Gastrocnemius medialis (tissue), 4 donors: ENCODE measurements around the gene NEK2. TPM values are rescaled to one million over a fixed set of nuclear protein-coding genes. Genes with fewer than 3 reads are reported as not detected.
"Not testable (repeated sequence)": the region's sequence is repeated elsewhere in the genome, so short reads cannot be mapped to it uniquely, and the experiment has no call there.

Source experiments
- ATAC-seq, 2 donors: fragments of 150-250 bp; one replicate each; pipeline ENCODE4 v1.9.1; 2016
- DNase-seq, 2 donors: peaks; one replicate each; pipeline ENCODE4 v3.0.0-alpha.2; 2019
- H3K27ac ChIP-seq, 4 donors: fragments of 200-600 bp; sonication (generic); 1 replicate in 1 of 4; 2 replicates in 3 of 4; pipeline ENCODE4 v1.5.1; 2016 to 2018; ENCODE audit warnings: mild to moderate bottlenecking in 2 of 4, moderate library complexity in 1 of 4
- H3K27me3 ChIP-seq, 3 donors: fragments of 200-600 bp; sonication (generic) in 2 of 3; 1 replicate in 1 of 3; 2 replicates in 2 of 3; pipeline versions ENCODE4 v1.5.1 to v1.6.0; 2016 to 2019; ENCODE audit warnings: mild to moderate bottlenecking in 1 of 3, moderate library complexity in 1 of 3
- H3K36me3 ChIP-seq, 2 donors: fragments of 200-600 bp; sonication (generic) in 1 of 2; one replicate each; pipeline ENCODE4 v1.5.1; 2017 to 2018
- H3K4me1 ChIP-seq, 2 donors: fragments of 200-600 bp; sonication (generic) in 1 of 2; one replicate each; pipeline ENCODE4 v1.5.1; 2016 to 2017; ENCODE audit warnings: mild to moderate bottlenecking in 2 of 2
- H3K4me3 ChIP-seq, 4 donors: fragments of 200-600 bp; sonication (generic) in 3 of 4; 1 replicate in 1 of 4; 2 replicates in 3 of 4; pipeline ENCODE4 v1.5.1; 2016 to 2019; ENCODE audit warnings: mild to moderate bottlenecking in 2 of 4
- H3K9me3 ChIP-seq, 3 donors: fragments of 200-600 bp; sonication (generic) in 2 of 3; 1 replicate in 1 of 3; 2 replicates in 2 of 3; pipeline ENCODE4 v1.5.1; 2016 to 2019
- POLR2A ChIP-seq, 2 donors: fragments of 450-650 bp; IDR thresholded peaks; one replicate each; pipeline ENCODE4 v1.6.1; 2017; ENCODE audit warnings: antibody characterized with exemption in 2 of 2, mild to moderate bottlenecking in 2 of 2, moderate library complexity in 2 of 2
- in situ Hi-C, 4 donors: fragments of 200-750 bp; cut with MboI; loops; one replicate each; pipeline versions ENCODE4 v1.15.0 to v1.8.0; 2017; ENCODE audit warnings: low sequenced_read_pairs in 4 of 4
- intact Hi-C: fragments of 100-400 bp; cut with DNase I; formaldehyde crosslinking; loops from one replicate; pipeline ENCODE4 v1.15.1; 2023; ENCODE audit warnings: low total_unique reads
- total RNA-seq, 4 donors: library from RNA; depleted of rRNA; stranded (reverse); fragments of >200 nt; gene quantifications; one replicate each; pipeline versions ENCODE4 v1.1.0 to v1.2.3, GENCODE V29; 2016
- TF ChIP-seq, protein P1 (sequence below), 5 experiments: fragments of 450-650 bp in 3 of 5; fragments of 200-600 bp in 2 of 5; sonication (generic) in 2 of 5; IDR thresholded peaks in 4 of 5; conservative IDR thresholded peaks in 1 of 5; 1 replicate in 4 of 5; 2 replicates in 1 of 5; pipeline ENCODE4 v1.5.1; 2016 to 2019; ENCODE audit warnings: antibody characterized with exemption in 5 of 5, mild to moderate bottlenecking in 3 of 5, moderate library complexity in 3 of 5

NEK2 gene
- total RNA-seq, 4 donors from 2014 or later, result not detected

- no peak overlapping the region for H3K27ac ChIP-seq
- no peaks in the 10 kb centered on the region for H3K9me3 ChIP-seq
- no peak overlapping the region for H3K4me3 ChIP-seq
- in situ Hi-C loops, result no loop called here
- DNase-seq, result no peak
- TF ChIP-seq POLR2A (IDR thresholded peaks at IDR 0.05), result no peak
- TF ChIP-seq, protein P1, sequence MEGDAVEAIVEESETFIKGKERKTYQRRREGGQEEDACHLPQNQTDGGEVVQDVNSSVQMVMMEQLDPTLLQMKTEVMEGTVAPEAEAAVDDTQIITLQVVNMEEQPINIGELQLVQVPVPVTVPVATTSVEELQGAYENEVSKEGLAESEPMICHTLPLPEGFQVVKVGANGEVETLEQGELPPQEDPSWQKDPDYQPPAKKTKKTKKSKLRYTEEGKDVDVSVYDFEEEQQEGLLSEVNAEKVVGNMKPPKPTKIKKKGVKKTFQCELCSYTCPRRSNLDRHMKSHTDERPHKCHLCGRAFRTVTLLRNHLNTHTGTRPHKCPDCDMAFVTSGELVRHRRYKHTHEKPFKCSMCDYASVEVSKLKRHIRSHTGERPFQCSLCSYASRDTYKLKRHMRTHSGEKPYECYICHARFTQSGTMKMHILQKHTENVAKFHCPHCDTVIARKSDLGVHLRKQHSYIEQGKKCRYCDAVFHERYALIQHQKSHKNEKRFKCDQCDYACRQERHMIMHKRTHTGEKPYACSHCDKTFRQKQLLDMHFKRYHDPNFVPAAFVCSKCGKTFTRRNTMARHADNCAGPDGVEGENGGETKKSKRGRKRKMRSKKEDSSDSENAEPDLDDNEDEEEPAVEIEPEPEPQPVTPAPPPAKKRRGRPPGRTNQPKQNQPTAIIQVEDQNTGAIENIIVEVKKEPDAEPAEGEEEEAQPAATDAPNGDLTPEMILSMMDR (IDR thresholded peaks at IDR 0.05 in 4 of 5, conservative IDR thresholded peaks at IDR 0.05 in 1 of 5), result peak in 3 of 5 experiments; percentile 19 to 47 (median 30)
- intact Hi-C loops, result no loop called here
- no peaks in the 10 kb centered on the region for H3K36me3 ChIP-seq
- ATAC-seq, result no peak
- no peaks in the 10 kb centered on the region for H3K4me1 ChIP-seq
- H3K27me3 ChIP-seq, result no peaks in the 10 kb centered on the region
Measured at GRCh38 chr1:211648980-211649934, 26.2 kb downstream of the NEK2 start.

- Histone ChIP-seq H3K4me1 (peaks cover 0 to 6% of the 10 kb centered on the region in 2 donors), H3K4me3 (no peak overlapping the region), H3K27me3 (no peaks in the 10 kb centered on the region), H3K36me3 (no peaks in the 10 kb centered on the region), H3K27ac (no peak overlapping the region), H3K9me3 (no peaks in the 10 kb centered on the region)
- TF ChIP-seq, protein P1 (IDR thresholded peaks at IDR 0.05 in 4 of 5, conservative IDR thresholded peaks at IDR 0.05 in 1 of 5), result no peak
- no peak for TF ChIP-seq POLR2A (IDR thresholded peaks at IDR 0.05)
- in situ Hi-C loops, result no loop called here
- ATAC-seq (no peak), DNase-seq (no peak)
- intact Hi-C loops, result no loop called here
Measured at GRCh38 chr1:211648336-211648735, 27.1 kb downstream of the NEK2 start.

DNA sequence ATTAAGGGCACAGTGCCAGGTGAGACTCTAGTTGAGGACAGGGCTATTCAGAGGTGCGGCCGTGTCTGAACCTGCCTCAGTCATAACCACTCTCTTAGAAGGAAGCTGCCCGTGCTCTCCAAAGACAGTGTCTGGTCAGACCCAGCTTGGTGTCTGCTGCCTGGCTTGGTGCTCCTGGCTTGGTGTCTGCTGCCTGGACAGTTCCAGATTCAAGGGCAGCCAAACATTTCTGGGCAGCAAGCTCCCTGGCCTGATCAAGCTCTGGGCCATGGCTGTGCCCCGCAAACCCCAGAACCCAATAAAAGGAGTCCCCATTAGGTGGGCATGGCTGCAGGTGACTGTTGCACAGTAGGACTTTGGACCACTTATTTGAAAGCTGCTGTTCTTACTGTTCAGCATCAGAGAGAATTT, 27.7 kb downstream of the NEK2 start:
- TF ChIP-seq POLR2A (IDR thresholded peaks at IDR 0.05), result no peak
- TF ChIP-seq, protein P1 (IDR thresholded peaks at IDR 0.05 in 4 of 5, conservative IDR thresholded peaks at IDR 0.05 in 1 of 5), result no peak
- no peak overlapping the region for H3K27ac ChIP-seq
- no peak overlapping the region for H3K4me3 ChIP-seq
- no peaks in the 10 kb centered on the region for H3K9me3 ChIP-seq
- no peak for DNase-seq
- intact Hi-C loops (no loop called here), in situ Hi-C loops (no loop called here)
- ATAC-seq, result no peak
- no peaks in the 10 kb centered on the region for H3K27me3 ChIP-seq
- H3K36me3 ChIP-seq, result no peaks in the 10 kb centered on the region
- H3K4me1 ChIP-seq, result peaks cover 0 to 6% of the 10 kb centered on the region in 2 donors

DNA sequence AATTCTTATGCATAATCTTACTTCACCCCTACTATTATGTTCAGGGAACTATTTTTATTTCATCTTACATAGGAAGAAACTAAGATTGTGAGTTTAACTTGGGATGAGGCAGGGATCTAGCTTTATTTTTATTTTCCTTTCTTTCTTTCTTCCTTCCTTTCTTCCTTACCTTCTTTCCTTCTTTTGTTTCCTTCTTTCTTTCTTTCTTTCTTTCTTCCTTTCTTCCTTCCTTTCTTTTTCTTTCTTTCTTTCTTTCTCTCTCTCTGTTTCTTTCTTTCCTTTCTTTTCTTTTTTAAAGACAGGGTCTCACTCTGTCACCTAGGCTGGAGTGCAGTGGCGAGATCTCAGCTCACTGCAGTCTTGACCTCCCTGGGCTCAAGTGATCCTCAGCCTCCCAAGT, 28.9 kb downstream of the NEK2 start:
- no peaks in the 10 kb centered on the region for H3K36me3 ChIP-seq
- H3K4me3 ChIP-seq, result no peak overlapping the region
- TF ChIP-seq POLR2A (IDR thresholded peaks at IDR 0.05), result no peak
- TF ChIP-seq, protein P1 (IDR thresholded peaks at IDR 0.05 in 4 of 5, conservative IDR thresholded peaks at IDR 0.05 in 1 of 5), result no peak
- no peak for ATAC-seq
- H3K9me3 ChIP-seq, result no peaks in the 10 kb centered on the region
- H3K4me1 ChIP-seq, result peaks cover 0 to 6% of the 10 kb centered on the region in 2 donors
- no peaks in the 10 kb centered on the region for H3K27me3 ChIP-seq
- no peak for DNase-seq
- intact Hi-C loops, result no loop called here
- in situ Hi-C loops, result no loop called here
- H3K27ac ChIP-seq, result no peak overlapping the region

DNA sequence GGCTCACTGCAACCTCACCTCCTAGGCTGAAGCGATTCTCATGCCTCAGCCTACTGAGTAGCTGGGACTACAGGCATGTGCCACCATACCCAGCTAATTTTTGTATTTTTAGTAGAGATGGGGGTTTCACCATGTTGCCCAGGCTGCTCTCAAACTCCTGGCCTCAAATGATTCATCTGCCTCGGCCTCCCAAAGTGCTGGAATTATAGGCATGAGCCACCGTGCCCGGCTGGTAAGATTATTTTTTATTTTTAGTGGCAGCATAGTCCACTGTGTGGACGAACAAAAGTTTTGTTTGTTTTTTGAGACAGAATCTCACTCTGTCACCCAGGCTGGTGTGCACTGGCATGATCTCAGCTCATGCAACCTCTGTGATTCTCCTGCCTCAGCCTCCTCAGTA, 29.8 kb downstream of the NEK2 start:
- in situ Hi-C loops, H3K4me3 ChIP-seq, ATAC-seq, H3K4me1 ChIP-seq, H3K27ac ChIP-seq, H3K36me3 ChIP-seq, H3K27me3 ChIP-seq, H3K9me3 ChIP-seq, intact Hi-C loops, DNase-seq: not testable (repeated sequence)
